22Rv1 (cell line): ENCODE results near the gene PSMD11.

Experiments
- H3K27ac ChIP-seq: fragments of 450-650 bp; 2 replicates; pipeline ENCODE4 v1.5.1; 2017
- CTCF ChIP-seq: fragments of 450-650 bp; IDR thresholded peaks from 2 replicates; pipeline ENCODE4 v1.5.1; 2017; ENCODE audit warnings: mild to moderate bottlenecking
- ZFX ChIP-seq: fragments of 450-650 bp; IDR thresholded peaks from 2 replicates; pipeline ENCODE4 v1.6.1; 2017; ENCODE audit warnings: antibody characterized with exemption, borderline replicate concordance

Gene PSMD11

DNA sequence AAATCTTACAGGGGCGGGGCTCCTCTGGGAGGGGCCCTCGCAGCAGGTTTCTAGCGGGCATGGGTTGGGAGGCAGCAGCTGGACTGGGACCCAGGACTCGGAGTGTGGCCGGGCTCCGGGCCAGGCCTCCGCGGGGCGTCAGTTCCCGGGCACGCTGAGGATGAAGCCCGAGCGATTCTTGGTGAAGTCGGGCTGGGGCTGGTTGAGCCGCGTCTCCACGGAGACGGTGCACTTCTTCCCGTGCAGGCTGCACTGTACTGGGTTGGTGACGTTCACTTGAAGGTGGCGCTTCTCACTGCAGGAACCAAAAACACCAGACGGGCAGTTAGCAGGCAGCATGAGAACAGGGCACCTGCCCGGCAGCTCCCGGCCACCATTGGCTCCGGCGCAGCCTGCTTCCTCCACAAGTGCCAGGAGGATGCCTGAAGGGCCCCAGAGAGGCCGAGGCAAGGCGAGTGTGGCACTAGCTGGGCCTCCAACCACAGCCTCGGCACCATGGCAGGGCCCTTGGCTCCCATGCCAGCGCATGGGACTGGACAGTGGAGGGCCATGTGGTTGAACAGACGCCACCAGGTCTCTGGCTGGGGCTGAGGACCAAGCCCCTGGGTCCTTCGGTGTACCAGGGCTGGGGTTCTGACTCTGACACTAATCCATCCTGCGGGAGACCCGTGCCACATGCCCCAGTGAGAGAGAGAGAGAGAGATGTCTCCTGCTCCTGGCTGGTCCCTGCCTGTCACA is 50.5 kb downstream of the PSMD11 start:
- no peak for TF ChIP-seq CTCF
- TF ChIP-seq ZFX, result no peak

DNA sequence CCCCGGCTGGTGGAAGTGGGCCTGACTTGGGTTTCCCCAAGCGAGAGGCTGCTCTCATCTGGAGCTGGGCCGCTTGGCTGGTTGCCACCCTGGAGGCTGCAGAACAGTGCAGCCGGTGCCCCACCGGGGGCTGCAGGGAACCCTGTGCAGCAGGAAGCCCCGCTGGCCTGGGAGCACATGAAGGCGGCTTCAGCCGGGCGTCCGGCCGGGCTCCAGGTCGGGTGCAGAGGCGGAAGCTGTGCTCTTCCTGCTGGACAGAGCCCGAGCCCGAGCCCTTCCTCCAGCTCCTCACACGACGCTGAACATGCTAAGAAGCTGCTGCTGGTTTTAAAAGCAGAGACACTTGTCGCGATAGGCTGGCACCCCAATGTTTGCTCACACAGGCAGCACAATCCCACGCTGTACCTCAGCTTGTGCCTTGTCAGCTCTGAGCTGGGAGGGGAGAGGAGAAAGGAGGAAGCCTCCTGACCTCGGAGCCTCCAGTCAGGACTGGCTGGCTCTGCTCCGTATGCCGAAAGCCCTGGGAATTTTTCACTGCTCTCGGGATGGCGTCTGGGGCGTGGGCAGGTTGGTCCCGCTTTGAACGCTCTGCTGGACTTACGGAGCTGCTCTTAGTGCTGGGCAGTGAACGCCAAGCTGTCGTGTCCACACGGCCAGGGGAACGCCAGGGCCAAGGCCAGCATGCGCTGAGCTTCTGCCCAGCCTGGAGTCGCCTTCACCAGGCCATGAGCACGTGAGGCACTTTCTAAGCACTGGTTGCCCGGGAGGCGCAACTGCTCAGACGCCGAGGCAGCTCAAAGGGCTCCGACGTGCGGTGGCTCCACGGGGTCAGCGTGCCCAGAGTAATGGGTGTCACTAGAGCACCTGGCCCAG is 51.3 kb downstream of the PSMD11 start:
- TF ChIP-seq ZFX (no peak), CTCF (no peak)
- H3K27ac ChIP-seq, result no peak overlapping the region

More for the DNA sequence above, 50.5 kb downstream of the PSMD11 start:
- H3K27ac ChIP-seq, result no peak overlapping the region

- TF ChIP-seq CTCF, result no peak
- no peak overlapping the region for H3K27ac ChIP-seq
Observed at GRCh38 chr17:32496395-32497073, 52.2 kb downstream of the PSMD11 start.

- no peak overlapping the region for H3K27ac ChIP-seq
- no peak for TF ChIP-seq CTCF
- TF ChIP-seq ZFX, result no peak
Observed at GRCh38 chr17:32497431-32498205, 53.3 kb downstream of the PSMD11 start.

DNA sequence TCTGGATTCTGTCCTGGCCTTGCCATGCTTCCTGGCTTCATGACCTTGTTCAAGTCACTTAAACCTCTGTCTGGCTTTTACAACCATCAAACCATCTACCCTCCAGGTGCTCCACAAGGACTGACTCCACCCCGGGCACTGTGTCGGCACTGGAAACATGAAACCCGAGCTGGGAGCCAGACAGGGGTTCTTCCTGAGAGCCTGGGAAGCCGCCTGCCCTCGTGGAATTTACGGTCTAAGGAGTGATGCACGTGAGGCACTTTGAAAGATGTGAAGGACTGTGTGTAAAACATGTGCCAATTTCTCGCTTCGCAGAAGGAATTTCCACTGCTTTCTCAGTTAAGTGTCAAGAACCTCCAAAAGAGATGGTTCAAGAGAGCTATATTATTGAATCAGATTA is 54.1 kb downstream of the PSMD11 start:
- TF ChIP-seq CTCF (no peak), ZFX (no peak)

DNA sequence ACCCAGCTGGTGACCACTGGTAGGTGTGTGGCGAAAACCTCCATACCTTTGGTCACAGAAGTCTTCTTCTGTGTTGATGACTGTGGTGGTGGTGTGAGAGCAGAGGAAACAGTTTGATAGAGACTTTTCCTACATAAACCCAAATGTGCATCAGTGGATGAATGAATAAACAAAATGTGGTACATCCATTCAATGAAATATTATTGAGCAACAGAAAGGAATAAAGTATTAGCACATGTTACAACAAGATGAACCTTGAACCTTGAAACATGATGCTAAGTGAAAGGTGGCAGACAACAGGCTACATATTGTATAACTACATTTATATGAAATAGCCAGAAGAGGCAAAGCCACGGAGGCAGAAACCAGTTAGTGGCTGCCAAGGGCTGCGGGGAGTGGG is 57.7 kb downstream of the PSMD11 start:
- H3K27ac ChIP-seq, result no peak overlapping the region
- TF ChIP-seq ZFX (no peak), CTCF (no peak)

More for the DNA sequence above, 54.1 kb downstream of the PSMD11 start:
- H3K27ac ChIP-seq, result no peak overlapping the region
